Fibroblast of pulmonary artery (primary cell): ENCODE measurements around the gene SORBS1.

Source experiments
- DNase-seq: peaks from one replicate; pipeline ENCODE4 v3.0.0-alpha.2; 2010; ENCODE audit warnings: low read depth
- H3K4me3 ChIP-seq: replicated peaks from 2 replicates; pipeline ENCODE4 v1.5.1; 2011; ENCODE audit warnings: low read depth, mild to moderate bottlenecking, control low read depth, low read length, moderate library complexity
- CTCF ChIP-seq: IDR thresholded peaks from 2 replicates; pipeline ENCODE4 v1.5.1; 2011; ENCODE audit warnings: mild to moderate bottlenecking, control low read depth, low read length, inconsistent platforms; ENCODE audit errors: missing control alignments

Gene SORBS1

GRCh38 chr10:95262763-95263518, 298.2 kb downstream of the SORBS1 start:
- no peak for DNase-seq
- H3K4me3 ChIP-seq = no peak overlapping the region
- no peak for TF ChIP-seq CTCF

- no peak for DNase-seq
- TF ChIP-seq CTCF = no peak
- no peak overlapping the region for H3K4me3 ChIP-seq
Observed at GRCh38 chr10:95261926-95262325, 299.2 kb downstream of the SORBS1 start.
